ENCODE data around the gene SPANXN1. TPM values are rescaled to one million over a fixed set of nuclear protein-coding genes. Genes with fewer than 3 reads are reported as not detected.
"Not testable (repeated sequence)": the region's sequence is repeated elsewhere in the genome, so short reads cannot be mapped to it uniquely, and the experiment has no call there.

The SPANXN1 gene
- not detected for total RNA-seq
- long read RNA-seq: 0 reads

DNA sequence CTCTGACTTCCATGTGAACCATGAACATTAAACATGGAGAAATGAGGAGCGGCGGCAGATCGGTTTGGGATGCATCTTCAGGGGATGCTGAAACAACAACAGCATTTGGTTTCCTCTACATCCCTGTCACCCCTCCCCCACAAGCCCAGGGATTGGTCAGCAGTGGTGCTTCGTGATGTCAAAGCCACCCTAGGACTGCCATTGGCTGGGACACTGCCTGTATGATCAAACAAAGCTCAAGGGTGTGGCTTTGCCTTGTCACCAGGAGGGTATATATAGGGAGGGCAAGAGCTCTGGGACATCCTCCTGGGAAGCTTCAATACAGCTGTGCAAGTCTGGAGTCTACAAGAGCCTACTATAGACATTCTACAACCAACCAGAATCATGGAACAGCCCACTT, at the start of gene SPANXN1:
Gene SPANXN1 (plus strand): TSS at position 301 of the 400 bp plus-strand sequence. CDS start 84 bp downstream, at position 385.
- ATAC-seq; intact Hi-C loops (cut with micrococcal nuclease); DNase-seq: not testable (repeated sequence)

- ATAC-seq (no peak), DNase-seq (no peak)
- intact Hi-C loops (cut with micrococcal nuclease): no loop called here
These were observed 48.2 kb upstream of the SPANXN1 start for GRCh38 chrX:145199078-145199477.

GRCh38 chrX:145213504-145213903, 33.8 kb upstream of the SPANXN1 start:
- ATAC-seq: no peak
- no peak for DNase-seq
- intact Hi-C loops (cut with micrococcal nuclease): no loop called here

GRCh38 chrX:145292218-145292617, 44.9 kb downstream of the SPANXN1 start:
- ATAC-seq (no peak), DNase-seq (no peak)
- intact Hi-C loops (cut with micrococcal nuclease): no loop called here

All from left ventricle myocardium superior (tissue), 1 donor.